RPMI7951 (cell line): ENCODE results near the gene MYLK. TPM values are rescaled to one million over a fixed set of nuclear protein-coding genes. Genes with fewer than 3 reads are reported as not detected.

Experiments
- DNase-seq: peaks from one replicate; pipeline ENCODE4 v3.0.0-alpha.2; 2012; ENCODE audit warnings: low read depth
- total RNA-seq: library from RNA; depleted of rRNA; stranded (reverse); fragments of >200 nt; shearing (Covaris generic); gene quantifications from 2 replicates; pipeline ENCODE4 v1.2.3, GENCODE V29; 2014

The MYLK gene
- total RNA-seq, 1 experiment from 2014 or later, result 103 TPM

DNA sequence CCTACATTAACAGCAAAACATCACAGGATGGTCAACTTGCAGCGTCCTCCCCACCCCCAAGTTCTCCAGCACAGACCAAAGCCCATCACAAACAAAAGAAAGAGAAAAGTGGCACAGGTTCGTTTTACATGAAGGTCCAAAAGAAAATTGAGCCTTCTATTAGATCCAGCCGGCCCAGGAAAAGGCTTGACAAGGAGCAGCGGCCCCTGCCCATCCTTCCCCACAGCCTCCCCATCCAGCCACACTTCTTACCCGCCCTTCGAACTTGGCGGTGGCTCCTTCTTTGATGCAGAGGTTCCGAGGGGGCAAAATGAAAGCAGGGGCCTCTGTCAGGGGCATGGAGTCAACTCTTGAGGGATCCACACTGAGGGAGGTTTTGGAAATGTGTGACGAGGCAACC lies 90.7 kb downstream of the MYLK start:
- no peak for DNase-seq

DNA sequence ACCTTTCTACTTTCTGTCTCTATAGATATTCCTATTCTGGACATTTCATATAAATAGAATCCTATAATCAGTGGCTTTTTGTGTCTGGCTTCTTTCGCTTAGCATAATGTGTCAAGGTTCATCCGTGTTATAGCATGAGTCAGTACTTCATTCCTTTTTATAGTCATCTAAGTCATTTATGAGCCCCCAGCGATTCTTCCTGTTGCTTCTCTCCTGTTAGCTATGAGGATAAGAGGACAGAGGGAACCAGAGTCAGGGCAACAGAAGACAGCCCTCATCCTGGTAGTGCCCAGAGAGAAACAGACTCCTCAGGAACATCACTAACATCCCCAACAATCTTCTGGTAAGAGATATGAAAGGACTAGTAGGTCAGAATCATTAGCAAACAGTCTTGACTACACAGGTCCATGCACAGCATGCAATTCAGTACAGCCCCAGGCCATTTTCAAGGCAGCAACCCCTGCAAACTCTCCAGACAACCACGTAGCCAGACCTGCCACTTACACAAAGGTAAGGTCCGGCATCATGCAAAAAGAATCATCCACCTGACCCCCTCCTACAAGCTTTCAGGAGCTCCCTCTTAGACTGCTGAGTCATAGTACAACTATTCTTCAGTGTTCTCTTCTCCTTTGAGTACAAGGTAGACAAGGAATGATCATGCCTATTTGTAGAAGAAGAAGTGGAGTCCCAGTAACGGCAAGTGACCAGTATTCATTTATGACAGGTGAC lies 91.5 kb downstream of the MYLK start:
- peak; percentile 82 for DNase-seq

DNA sequence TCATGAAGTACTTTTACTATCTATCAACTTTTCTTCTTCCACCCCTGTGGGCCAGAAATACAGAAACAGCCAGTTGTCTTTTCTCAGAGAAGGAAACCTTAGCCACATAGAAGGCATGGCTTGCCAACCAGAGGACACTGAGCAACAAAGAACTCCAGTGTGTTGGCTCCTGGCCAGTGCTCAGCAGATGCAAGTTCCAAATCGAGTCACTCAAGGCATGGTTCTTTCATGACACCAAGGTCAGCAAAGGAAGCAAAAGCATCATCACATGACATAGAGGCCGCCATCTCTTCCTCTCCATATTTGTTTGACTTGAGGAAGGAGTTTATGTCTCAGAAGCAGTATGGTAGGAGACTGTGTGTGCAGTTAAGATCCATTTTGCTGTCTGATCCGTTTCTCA lies 92.2 kb downstream of the MYLK start:
- DNase-seq, result peak; percentile 90

DNA sequence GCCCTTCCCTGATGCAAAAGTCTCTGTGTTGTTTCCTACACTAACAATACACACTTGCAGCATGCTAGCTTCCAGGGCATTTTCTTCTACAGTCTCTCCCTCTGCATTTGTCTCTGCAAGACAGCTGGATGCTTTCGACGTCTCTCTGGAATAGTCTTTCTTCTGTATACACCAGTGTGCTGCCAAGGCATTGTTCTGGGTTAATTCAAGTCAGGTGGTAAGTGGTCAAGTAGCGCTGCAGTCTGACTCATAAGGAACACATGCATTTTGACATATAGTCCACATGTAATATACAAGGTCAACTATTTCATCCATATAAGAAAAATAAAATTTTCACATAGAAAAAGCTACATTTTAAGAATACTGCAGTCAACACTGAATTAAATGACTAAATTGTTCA lies 92.7 kb downstream of the MYLK start:
- peak; percentile 94 for DNase-seq

DNA sequence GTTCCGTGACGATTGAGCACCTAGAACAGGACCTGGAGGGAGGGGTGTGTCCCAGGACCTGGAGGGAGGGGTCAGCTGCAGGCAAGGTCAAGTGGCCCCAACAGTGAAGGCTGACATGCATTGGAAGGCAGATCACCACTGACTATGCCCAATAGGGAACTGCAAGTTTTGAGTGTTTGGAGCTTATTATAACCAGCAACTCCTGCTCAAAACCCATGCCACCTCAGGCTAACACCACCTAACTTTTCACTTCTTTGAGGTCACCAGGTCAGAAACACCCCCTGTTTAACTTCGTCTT lies 93.1 kb downstream of the MYLK start:
- DNase-seq, result no peak

DNA sequence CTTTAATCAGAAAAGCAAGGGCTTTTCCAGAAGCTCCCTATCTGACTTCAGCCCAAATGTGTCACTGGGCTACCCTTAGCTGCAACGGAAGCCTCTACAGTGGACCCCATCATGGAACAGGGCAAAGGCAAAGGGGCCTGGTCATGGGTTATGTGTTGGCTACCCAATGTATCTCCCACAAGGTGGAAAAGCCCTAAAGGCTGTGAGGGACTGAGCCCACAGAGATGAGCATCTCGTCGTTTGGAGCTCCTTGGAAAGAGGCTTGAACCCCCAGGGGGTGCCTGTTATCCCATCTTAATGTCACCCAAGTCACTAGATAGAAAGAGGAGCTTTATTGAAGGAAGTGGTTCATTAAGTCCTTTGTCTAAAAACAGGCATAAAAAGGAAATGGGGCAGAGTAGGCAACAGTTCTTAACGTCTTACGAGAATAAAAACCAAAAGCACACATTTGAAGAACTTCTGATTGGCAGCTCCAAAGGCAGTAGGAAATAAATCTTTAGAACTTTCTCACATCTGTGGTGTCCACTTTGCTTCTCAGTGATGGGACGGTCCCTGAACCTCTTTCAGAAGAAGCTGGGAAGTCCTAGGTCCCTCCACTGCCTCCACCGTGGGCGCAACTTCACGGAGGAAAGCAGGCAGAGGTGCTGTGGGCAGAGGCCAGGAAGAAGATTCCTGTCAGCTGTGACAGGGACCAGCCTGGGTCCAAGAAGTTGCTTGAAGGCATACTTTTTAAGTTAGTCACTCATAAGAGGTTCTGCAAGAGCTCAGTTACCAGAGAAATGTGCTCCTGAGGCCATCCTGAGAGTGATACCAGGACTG lies 93.7 kb downstream of the MYLK start:
- peak; percentile 69 for DNase-seq

DNA sequence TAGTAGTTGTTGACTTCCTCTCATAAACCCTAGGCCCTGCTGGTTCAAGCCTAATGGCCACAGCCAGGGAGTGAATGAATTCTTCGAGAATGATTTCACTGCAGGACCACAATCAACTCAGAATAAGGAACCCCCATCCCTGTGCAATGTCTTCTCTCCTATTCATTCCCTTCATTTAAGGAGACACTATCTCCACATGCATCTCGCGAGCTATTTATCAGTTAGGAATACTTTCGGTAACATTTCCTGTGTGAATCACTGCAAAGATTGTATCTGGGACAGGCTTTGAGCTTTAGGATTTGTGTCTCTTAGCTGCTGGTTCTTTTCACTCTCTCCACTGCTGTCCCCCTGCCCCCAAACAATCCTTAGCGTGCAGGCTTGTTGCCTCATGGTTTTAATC lies 94.4 kb downstream of the MYLK start:
- peak; percentile 98 for DNase-seq

DNA sequence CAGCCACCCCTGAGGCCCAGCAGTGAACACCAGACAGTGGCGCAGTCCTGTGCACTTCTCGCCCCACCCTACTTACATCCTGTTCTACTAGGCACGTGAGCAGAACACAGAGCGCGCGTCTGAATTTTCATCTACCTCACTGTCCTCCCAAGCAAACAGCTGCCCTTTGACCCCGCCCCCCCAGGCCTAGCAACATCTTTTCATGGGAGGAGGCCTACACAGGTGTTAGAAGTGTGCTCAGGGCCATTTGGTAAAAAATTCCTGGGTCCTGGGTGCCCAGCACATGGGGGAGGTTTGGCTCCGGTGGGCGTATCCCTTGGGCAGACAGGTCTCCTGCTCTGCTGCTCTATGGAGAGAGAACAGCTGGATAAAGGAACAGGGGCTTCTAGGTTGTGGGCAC lies 95.0 kb downstream of the MYLK start:
- no peak for DNase-seq

DNA sequence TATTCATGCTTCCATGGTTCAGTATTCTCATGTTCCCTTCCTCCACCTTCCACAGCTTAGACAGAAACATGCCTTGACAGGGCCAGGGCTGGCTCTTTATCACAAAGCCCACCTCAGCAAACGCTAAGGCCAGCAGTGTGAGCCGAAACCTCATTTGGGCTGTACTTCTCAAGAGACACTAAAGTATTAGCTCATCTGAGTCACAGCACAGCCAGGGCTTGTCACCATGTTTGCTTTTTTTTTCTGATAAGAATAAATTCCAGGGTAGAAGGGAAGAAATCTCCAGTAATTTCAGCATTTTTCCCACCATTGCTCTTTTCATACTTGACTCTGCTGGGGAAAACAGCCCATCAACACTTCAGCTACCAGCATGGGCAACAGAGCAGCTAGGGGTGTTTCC lies 95.4 kb downstream of the MYLK start:
- no peak for DNase-seq

DNA sequence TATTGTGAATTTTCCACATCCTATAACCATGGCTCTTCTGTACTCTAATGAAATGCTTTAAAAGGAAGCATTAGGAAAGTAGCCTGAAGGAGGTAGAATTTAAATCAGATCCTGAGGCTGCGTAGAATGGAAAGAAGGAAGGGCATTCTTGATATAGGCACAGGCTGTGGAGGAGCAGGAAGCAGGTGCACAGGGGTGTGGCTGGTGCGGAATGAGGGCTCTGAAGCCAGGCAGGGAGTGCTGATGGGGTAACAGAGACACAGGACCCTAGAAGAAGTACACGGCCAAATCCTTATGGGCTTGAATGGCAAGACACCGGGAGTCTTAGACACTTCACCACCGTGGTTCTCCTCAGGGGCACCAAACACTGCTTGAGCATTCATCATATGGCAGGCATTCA lies 97.0 kb downstream of the MYLK start:
- DNase-seq, result no peak

DNA sequence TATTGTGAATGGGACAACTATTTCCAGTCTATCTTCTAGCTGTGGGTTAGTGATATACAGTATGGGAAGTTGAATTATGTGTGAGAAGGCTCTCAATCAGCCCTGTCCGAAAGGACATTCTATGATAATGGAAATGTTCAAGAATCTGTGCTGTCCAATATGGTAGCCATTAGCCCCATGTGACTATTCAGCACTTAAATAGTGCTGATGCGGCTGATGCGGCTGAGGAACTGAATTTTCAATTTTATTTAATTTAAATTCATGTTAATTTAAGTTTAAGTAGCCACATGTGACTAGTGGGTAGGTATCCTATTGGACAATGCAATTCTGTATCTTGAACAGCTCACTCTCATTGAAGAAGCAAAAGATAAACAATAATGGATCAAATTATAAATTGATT lies 98.5 kb downstream of the MYLK start:
- no peak for DNase-seq

DNA sequence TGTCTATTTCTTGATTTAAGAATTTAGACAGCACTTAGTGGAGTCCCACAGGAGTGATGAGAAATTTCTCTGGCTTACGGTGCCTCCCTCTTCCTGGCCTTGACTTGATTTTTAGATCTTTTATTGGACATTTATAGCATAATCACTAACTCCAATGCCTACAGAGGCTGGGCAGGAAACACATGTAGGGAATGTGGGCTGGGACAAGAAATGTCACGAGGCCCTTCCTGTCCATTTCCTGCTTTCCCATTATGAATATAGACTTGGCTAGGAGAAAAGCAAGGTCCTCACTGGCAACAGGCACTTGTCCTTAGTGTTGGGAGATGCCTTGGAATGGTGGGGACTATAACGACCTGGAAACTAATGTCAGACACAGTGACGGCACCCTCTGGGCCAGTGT lies 100.3 kb downstream of the MYLK start:
- DNase-seq, result no peak

DNA sequence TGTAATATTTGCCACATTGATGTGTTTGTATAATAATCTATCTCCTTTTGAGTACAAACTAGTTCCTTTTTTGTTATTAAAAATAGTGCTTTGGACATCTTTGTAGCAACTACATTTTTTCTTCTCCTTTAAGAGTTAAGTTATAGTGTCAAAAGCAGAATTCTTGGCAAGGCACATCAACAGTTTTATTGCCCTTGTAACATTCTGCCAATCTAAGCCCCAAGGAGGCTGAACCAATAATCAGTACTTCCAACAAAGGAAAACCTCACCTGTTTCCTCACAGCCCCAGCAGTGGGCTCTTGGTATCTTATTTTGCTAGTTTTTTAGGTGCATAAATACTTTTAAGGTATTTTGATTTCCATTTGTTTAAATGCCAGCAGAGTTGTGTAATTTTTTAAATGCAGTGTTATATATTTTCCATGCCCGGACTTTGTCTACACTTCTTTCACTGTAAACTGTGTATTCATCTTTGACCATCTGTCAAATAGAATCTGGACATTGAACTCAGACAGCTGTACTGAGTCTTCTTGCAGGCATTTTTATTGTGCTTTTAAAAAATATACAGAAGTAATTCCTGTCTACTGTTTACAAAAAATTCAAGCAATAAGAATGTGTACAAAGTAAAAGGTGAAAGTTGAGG lies 101.0 kb downstream of the MYLK start:
- no peak for DNase-seq

DNA sequence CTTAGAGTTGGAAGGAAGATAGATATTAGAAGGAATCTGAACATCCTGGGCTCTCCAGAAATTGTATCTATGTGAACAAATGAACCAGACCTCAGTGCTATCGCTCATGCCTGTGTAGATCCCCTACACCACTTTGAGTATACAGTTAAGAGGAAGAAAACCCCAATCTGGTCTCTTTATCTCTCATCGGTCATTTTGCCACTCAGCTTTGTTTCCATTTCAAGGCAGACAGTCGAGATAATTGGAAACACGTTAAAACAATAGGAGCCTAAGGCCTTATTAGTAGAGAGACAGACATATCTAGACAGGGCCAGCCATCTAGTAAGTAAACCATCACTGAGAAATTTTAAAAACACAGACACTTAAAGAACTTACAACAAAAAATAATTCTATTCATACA lies 101.6 kb downstream of the MYLK start:
- DNase-seq, result peak; percentile 72

DNA sequence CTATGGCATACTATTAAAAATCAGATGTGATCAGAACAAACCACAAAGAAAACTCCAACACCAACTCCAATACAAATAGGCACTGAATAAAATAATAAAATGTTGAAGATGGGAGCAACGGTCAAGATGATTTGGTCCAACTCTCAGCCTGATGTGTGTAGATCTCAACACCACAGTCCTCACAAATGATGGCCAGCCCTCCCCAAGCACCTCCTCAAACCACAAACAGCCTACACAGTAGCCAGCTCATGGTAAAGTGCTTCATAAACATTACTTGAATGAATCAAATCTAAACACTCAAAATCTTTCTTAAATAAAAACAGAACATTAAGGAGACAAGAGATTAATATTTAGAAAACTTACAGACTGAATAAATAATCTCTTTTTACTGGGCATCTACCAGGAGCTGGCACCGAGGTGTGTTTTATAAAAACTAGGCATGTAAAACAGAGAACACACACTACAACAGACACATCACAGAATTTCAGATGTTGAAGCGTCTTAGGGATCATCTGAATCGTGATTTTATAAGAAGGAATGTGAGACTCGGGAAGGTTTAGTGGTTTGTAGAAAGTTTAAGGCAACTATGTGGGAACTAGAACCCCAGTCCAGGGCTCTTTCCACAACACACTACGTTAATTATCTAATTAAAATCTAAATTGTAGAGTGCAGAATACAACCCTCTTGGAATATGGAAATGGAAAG lies 102.4 kb downstream of the MYLK start:
- peak; percentile 56 for DNase-seq

DNA sequence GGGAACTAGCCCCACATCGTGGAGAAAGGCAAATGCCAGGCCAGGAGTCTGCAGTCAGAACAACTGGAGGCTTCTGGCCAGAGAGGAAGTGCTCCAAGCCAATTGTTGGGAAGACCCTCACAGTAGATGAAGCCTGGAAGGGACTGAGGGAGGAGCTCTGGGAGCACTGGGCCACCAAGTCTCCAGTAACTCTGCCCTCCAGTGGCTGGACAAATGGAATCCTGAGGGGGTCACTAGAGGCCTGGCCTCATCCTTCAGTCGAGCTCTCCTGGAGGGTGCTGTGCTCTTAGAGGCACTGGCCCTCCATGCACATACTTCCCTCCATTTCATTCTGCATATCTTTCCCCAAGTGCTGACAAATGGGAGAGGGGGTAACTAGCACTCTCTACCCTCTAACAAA lies 103.0 kb downstream of the MYLK start:
- no peak for DNase-seq

DNA sequence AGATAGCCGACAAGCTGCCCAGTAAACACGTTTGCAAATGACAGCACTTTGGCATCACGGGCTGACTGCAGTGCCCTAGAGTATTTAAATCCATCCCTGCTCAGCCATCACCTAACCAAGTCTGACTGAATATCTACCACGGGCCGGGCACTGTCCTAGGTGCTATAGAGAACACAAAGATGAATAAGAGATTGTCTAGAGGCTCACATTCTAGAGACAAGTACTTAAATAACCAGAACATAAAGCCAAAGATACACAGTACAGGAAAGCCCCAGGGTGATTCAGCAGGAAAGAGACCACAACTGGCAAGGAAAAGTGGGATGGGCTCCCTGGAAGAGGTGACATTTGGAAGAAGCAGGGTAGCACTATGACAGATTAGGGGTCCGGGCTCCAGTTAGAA lies 103.5 kb downstream of the MYLK start:
- peak; percentile 69 for DNase-seq

DNA sequence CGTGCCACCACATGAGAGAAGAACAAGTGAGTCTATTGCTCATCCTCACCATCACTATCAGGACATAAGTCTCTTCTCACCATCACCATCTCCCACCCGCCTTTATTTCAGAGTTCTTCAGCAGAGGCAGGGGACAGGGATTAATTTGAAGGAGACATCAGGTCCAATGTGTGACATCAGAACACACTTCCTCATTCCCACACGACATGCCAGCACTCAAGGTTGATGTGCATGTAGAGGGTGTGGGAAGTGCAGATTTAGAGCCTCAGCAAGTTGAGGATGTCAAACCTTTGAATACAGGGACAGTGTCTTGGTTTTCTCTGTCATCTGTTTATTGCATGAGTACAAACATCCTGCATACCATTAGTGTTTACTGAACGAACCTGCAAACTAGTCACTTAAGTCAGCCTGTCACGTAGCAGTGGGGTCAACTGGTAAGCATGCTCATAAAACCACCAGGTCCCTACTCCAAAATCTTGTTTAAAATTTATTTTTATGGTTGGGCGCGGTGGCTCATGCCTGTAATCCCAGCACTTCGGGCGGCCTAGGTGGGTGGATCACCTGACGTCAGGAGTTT lies 104.4 kb downstream of the MYLK start:
- DNase-seq, result no peak

DNA sequence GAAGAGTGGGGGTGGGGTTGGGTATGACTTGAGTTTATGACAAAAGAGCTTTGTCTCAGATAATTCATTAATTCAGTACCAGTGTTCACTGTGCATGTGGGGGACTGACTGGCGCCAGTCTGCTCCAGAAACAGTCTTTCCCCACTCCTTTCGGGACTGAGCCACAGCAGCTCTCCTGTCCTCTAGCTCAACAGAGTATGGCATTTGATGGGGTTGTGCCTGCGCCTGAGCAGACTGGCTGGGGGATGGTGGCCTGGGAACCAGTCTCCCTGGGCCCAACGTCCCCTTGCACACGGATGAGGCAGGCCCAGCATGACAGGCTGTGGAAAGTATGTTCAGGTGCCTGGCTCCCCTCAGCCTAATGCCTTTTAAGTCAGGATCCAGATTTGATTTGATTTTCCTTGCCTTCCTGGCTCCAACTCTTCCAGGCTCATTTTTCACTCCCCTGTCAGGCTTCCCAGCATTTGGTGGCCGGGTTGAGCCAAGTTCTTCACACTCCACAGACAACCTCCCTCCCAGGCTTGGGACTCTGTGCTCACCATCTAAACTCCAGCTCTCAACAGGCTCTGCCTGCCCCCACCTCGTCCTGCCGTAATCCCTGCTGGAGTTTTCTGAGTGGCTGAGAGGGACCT lies 105.0 kb downstream of the MYLK start:
- DNase-seq, result no peak

DNA sequence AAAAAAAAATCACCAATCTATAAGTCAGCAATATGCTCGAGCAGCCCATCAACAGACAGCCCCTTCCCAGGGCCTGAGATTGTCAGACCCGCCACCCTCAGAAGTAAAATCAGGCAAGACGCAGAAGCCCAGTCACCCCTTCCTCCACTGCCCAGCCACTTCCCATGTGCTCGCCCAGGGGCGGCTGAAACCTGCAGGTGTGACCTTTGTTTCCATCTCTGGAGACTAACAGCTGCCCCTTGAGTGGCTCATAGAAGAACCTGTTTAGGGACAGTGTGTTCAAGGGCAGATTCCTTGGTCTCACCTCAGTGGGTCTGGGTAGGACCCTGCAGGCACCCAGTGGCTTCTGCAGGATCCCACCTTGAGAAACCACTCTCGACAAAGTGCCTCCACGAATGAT lies 105.6 kb downstream of the MYLK start:
- DNase-seq, result no peak

DNA sequence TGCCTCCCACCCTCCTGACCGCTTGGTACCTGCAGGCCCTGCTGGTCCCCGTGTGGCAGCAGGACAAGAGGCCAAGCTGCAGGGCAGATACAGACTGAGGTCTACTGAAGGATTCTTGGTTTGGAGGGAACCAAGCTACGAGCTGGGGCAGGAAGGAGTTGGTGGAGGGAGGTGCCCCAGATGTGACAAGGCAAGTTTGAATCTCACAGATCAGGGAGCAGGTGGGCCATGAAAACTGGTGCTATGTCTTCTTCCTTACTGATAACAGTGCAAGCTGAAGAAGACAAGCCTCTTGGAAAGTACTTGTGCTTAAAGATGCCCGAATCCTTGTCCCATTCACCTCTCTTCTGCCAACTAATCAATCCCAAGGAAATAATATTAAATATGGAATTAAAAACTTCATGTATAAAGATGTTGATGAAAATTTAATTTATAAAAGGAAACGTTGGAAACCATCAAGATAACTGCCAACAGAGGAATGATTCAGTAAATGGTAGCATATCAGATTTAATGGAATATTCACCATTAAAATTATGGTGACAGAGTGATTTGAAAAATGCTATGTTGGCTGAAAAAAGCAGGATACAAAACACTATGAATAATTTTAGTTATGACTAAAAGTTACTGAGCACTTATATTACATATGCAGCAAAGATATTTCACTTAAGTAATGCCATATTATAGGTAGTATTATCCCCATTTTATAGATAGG lies 107.9 kb downstream of the MYLK start:
- no peak for DNase-seq
